ENCODE measurements around the gene PKD1L1. TPM values are rescaled to one million over a fixed set of nuclear protein-coding genes. Genes with fewer than 3 reads are reported as not detected.
A peak's percentile ranks its signal among the peaks of the same experiment; 100 is the strongest.
"Not testable (repeated sequence)": the region's sequence is repeated elsewhere in the genome, so short reads cannot be mapped to it uniquely, and the experiment has no call there.

PKD1L1 gene
- polyA plus RNA-seq, 1 of the 3 experiments (the other 2 are of a cell fraction): 0.10 TPM

- WGBS (ENCODE audit: low lambda C conversion rate): 91% methylated on average over 8 of the region's 8 CpGs
- ChIA-PET CTCF (interaction anchor here (0.7 to 12.4 kb wide), 37 partner anchors 10 to 685 kb away, joined by 3 to 221 read pairs (median 8); partner anchors contain the start of gene HUS1), POLR2A (no interaction called here)
- H3K27ac ChIP-seq (ENCODE audit: low read depth in 2 of 2, low read length in 1 of 2): peak overlapping the region in 1 of 2 experiments; percentile 90; a peak in 2 of 4 replicates
- no peaks in the 10 kb centered on the region for H3K79me2 ChIP-seq (ENCODE audit: insufficient read depth)
- H3K9ac ChIP-seq: no peak overlapping the region
- no peaks in the 10 kb centered on the region for H3K9me2 ChIP-seq
- no peak for TF ChIP-seq GATA2 (CRISPR knock-in tag; IDR thresholded peaks at IDR 0.05)
- peak; percentile 21; the same call in 1 of the 2 replicates for TF ChIP-seq RCOR1 (IDR thresholded peaks at IDR 0.05; ENCODE audit: low read length)
- H3K4me3 ChIP-seq (ENCODE audit: low read depth in 2 of 2, low read length in 1 of 2): no peak overlapping the region
- no peaks in the 10 kb centered on the region for H3K27me3 ChIP-seq (ENCODE audit: insufficient read depth)
- peak; percentile 58 for DNase-seq
- H3K36me3 ChIP-seq (replicated peaks in 1 of 2; ENCODE audit: control insufficient read depth in 1 of 2, insufficient read depth in 2 of 2, low read length in 1 of 2): no peaks in the 10 kb centered on the region
- no peaks in the 10 kb centered on the region for H3K9me3 ChIP-seq
- peak overlapping the region; percentile 43; the same call in 1 of the 2 replicates for H2AFZ ChIP-seq (ENCODE audit: low read depth)
- H3K4me1 ChIP-seq (ENCODE audit: control insufficient read depth in 1 of 2, insufficient read depth in 2 of 2, low read depth in 1 of 2, low read length in 1 of 2): peaks cover 25 to 37% of the 10 kb centered on the region in 2 experiments
- no peak overlapping the region for H3K4me2 ChIP-seq
- peaks cover 17% of the 10 kb centered on the region for H3F3A ChIP-seq (replicated peaks; ENCODE audit: insufficient read depth)
- H4K20me1 ChIP-seq (ENCODE audit: insufficient read depth): no peaks in the 10 kb centered on the region
Measured at GRCh38 chr7:47943676-47944474, 4.4 kb downstream of the PKD1L1 start.

- 95% methylated on average over 10 of the region's 10 CpGs for WGBS (ENCODE audit: low lambda C conversion rate)
- POLR2A ChIA-PET: not testable (repeated sequence)
- CTCF ChIA-PET: interaction anchor here (1.0 to 12.4 kb wide), 7 partner anchors 8 to 677 kb away, joined by 4 to 221 read pairs (median 27); no protein-coding TSS in a partner anchor
Measured at GRCh38 chr7:47942651-47943050, 5.6 kb downstream of the PKD1L1 start.

GRCh38 chr7:47942132-47942531 lies 6.1 kb downstream of the PKD1L1 start:
- H3K9me3 ChIP-seq: no peaks in the 10 kb centered on the region
- no peaks in the 10 kb centered on the region for H3K9me2 ChIP-seq
- H3F3A ChIP-seq (replicated peaks; ENCODE audit: insufficient read depth): peaks cover 17% of the 10 kb centered on the region
- H3K4me1 ChIP-seq (ENCODE audit: control insufficient read depth in 1 of 2, insufficient read depth in 2 of 2, low read depth in 1 of 2, low read length in 1 of 2): peaks cover 25 to 37% of the 10 kb centered on the region in 2 experiments
- H2AFZ ChIP-seq (ENCODE audit: low read depth): peak overlapping the region; percentile 45; the same call in 1 of the 2 replicates
- 90% methylated on average over 10 of the region's 10 CpGs for WGBS (ENCODE audit: low lambda C conversion rate)
- DNase-seq: no peak
- H3K4me3 ChIP-seq (ENCODE audit: low read depth in 2 of 2, low read length in 1 of 2): no peak overlapping the region
- ChIA-PET CTCF (interaction anchor here (1.7 to 6.5 kb wide), 4 partner anchors 13 to 676 kb away, joined by 7 to 39 read pairs (median 18); no protein-coding TSS in a partner anchor), POLR2A (no interaction called here)
- no peaks in the 10 kb centered on the region for H3K79me2 ChIP-seq (ENCODE audit: insufficient read depth)
- no peaks in the 10 kb centered on the region for H4K20me1 ChIP-seq (ENCODE audit: insufficient read depth)
- H3K9ac ChIP-seq: no peak overlapping the region
- H3K27me3 ChIP-seq (ENCODE audit: insufficient read depth): no peaks in the 10 kb centered on the region
- TF ChIP-seq POLR2AphosphoS5 (IDR thresholded peaks at IDR 0.05; ENCODE audit: low read depth, low read length) (no peak), USF1 (IDR thresholded peaks at IDR 0.05; ENCODE audit: borderline replicate concordance, low read depth) (no peak), TCF12 (IDR thresholded peaks at IDR 0.05) (no peak), REST (IDR thresholded peaks at IDR 0.05; ENCODE audit: low read depth, low read length) (no peak), RXRA (IDR thresholded peaks at IDR 0.05; ENCODE audit: borderline replicate concordance, low read depth) (no peak)
- no peaks in the 10 kb centered on the region for H3K36me3 ChIP-seq (replicated peaks in 1 of 2; ENCODE audit: control insufficient read depth in 1 of 2, insufficient read depth in 2 of 2, low read length in 1 of 2)
- H3K27ac ChIP-seq (ENCODE audit: low read depth in 2 of 2, low read length in 1 of 2): peak overlapping the region; percentile 78 to 82
- H3K4me2 ChIP-seq: peak overlapping the region; percentile 51

More at GRCh38 chr7:47942651-47943050, 5.6 kb downstream of the PKD1L1 start:
- peaks cover 25 to 37% of the 10 kb centered on the region in 2 experiments for H3K4me1 ChIP-seq (ENCODE audit: control insufficient read depth in 1 of 2, insufficient read depth in 2 of 2, low read depth in 1 of 2, low read length in 1 of 2)
- H3F3A ChIP-seq (replicated peaks; ENCODE audit: insufficient read depth): peaks cover 17% of the 10 kb centered on the region
- not testable (repeated sequence) for DNase-seq; H3K9ac ChIP-seq; H3K79me2 ChIP-seq (ENCODE audit: insufficient read depth); H3K9me3 ChIP-seq; H3K4me2 ChIP-seq; H3K36me3 ChIP-seq (replicated peaks in 1 of 2; ENCODE audit: control insufficient read depth in 1 of 2, insufficient read depth in 2 of 2, low read length in 1 of 2); H4K20me1 ChIP-seq (ENCODE audit: insufficient read depth); H3K27me3 ChIP-seq (ENCODE audit: insufficient read depth); H2AFZ ChIP-seq (ENCODE audit: low read depth); H3K4me3 ChIP-seq (ENCODE audit: low read depth in 2 of 2, low read length in 1 of 2); H3K9me2 ChIP-seq
- H3K27ac ChIP-seq (ENCODE audit: low read depth in 2 of 2, low read length in 1 of 2): peak overlapping the region in 1 of 2 experiments; percentile 41; a peak in 2 of 4 replicates

All from SK-N-SH (cell line).